DND-41 (cell line): Measurements from ENCODE around the gene DGKA.

Experiments
- CTCF ChIP-seq: IDR thresholded peaks from 2 replicates; pipeline ENCODE4 v1.5.1; 2012; ENCODE audit warnings: borderline replicate concordance, low read length, moderate library complexity, mild to moderate bottlenecking; ENCODE audit not compliant: poor library complexity, severe bottlenecking; ENCODE audit errors: extremely low read depth
- EZH2 ChIP-seq: IDR thresholded peaks from 3 replicates; pipeline ENCODE4 v1.6.1; 2012; ENCODE audit warnings: borderline replicate concordance, low read depth, mild to moderate bottlenecking, moderate library complexity, low read length, inconsistent platforms; ENCODE audit not compliant: severe bottlenecking

DNA sequence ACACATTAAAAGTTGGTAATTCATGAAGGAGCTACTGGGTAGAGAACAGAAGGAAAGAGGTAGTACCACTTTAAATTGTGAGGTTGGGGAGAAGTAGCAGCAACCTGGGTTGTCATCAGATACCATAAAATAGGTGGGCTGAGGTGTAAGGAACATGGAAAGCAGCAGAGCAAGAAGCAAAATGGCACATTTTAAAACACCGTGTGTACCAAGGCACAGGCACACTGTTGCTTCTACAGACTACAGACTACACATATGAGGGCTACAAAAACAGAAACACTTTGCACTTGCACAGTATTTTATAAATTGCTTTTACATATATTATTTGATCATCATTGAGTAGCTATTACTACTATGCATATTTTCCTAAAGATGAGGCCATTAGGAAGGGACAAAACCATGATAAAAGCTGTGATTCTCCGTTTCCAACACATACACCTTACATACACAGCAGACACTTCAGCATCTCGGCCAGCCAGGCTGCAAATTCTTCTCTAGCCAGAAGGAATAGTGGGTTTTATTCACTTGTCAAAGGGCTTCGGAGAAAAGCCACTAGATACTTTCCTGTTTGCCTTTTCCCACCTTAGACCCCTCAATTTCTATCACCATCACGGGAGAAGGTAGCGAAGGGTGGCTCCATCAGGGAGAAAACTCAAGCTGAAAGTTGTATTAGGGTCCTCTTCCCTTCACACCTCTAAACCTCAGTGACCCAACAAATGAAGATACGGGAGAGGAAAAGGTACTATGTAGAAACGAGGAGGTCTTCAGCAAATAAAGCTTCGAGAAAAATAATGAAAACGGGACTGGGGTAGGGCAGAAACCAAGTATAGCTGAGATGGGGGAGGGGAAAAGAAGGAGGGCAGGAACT is 4.9 kb upstream of the DGKA start:
- no peak for TF ChIP-seq CTCF
- TF ChIP-seq EZH2, result no peak
